Limb (tissue), 2 donors: ENCODE results near the gene KRTAP10-6.
"Not testable (repeated sequence)": the region's sequence is repeated elsewhere in the genome, so short reads cannot be mapped to it uniquely, and the experiment has no call there.

Experiments
- DNase-seq, 2 donors: peaks; one replicate each; pipeline ENCODE4 v3.0.0-alpha.2; 2016; ENCODE audit errors: extremely low spot score in 2 of 2

The KRTAP10-6 gene

DNA sequence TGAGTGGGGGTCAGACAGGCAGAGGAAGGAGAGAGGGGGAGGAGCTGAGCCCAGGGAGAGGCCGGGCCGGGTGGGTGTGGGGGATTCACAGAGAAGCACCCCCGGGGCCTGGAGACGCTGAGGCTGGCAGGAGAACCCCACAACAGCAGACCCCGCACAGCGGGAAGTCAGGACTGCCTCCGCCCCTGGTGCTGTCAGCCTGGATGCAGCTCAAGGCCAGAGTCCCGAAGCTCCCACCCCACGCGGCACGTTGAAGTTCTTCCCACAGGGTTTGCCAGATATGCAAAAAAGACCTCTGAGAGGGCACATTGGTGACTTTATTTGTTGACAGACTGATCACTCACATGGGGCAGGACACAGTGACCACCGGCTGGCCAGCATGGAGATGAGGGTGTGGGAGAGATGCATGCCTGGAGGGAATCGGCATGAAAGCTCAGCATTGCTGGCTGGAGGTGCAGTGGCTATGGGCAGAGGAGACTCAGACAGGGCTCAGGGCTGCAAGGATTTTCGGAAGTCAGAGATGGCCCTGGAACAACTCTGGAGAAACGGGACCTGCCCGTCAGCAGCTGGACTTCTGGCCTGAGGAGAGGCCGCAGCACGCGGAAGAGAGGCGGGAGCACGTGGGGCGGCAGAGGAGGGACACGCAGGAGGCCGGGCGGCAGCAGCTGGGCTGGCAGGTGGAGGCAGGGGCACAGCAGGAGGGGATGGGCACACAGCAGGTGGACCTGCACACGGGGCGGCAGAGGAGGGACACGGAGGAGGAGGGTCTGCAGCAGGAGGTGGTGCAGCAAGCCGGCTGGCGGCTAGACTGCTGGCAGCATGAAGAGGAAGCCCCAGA lies 34.6 kb downstream of the KRTAP10-6 start:
- no peak for DNase-seq

- DNase-seq = no peak
These were observed 35.4 kb downstream of the KRTAP10-6 start for GRCh38 chr21:44556879-44557278.

DNA sequence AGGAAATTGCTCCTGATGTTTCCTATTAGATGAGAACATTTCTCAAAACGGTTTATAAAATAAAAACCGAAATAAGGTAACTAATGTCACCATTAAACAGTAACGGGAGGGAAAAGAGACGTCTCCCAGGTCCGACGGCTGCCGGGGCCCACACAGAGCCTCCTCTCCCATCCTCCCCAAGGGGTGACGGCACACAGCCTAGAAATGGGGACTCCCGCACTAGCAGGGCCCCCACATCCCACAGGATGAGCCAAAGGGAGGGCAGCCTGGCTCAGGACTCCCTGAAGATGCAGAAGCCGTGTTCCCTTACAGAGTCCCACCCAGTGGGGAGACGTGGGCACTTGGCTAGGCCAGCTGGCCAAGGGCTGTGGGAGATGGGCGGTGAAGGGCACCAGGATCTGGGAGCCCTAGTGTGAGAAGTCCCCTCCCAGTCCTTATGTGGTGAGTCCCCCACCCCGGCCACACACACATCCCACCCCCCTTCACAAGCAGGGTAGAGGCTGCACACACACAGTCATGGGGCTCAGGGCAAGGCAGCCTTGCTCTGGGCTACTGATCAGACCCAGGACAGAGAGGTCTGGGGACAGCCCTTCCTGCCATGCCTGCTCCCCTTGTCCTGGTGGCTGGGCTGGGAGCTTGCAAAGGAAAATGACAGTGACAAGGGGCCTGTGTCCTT lies 37.0 kb downstream of the KRTAP10-6 start:
- no peak for DNase-seq

DNA sequence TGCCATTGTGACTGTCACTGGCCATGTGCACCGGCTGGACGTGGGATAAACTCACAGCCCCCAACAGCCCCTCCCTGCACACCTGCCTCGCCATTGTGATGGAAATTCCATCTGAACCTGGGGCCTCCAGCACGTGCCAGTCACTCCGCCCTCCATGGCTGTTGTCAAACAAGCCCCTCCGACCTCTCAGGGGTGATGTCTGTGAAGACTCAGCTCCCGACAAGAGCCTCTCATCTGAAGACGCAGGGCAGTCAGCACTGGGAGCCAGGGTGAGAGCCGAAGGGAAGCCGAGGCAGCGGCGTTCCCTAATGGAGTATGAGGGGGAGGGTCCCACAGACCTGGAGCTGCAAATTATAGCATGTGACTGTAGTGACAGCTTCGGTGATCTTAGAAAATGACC lies 39.6 kb downstream of the KRTAP10-6 start:
- DNase-seq = no peak

- no peak for DNase-seq
These were observed 40.2 kb downstream of the KRTAP10-6 start for GRCh38 chr21:44552136-44552535.

GRCh38 chr21:44551340-44551961 lies 40.9 kb downstream of the KRTAP10-6 start, which contains the start of gene KRTAP10-2:
Gene KRTAP10-2 (minus strand): TSS chr21:44551505. CDS start chr21:44551458, 47 bp downstream.
- no peak for DNase-seq

- DNase-seq = no peak
These were observed 41.5 kb downstream of the KRTAP10-6 start for GRCh38 chr21:44550807-44551206.

DNA sequence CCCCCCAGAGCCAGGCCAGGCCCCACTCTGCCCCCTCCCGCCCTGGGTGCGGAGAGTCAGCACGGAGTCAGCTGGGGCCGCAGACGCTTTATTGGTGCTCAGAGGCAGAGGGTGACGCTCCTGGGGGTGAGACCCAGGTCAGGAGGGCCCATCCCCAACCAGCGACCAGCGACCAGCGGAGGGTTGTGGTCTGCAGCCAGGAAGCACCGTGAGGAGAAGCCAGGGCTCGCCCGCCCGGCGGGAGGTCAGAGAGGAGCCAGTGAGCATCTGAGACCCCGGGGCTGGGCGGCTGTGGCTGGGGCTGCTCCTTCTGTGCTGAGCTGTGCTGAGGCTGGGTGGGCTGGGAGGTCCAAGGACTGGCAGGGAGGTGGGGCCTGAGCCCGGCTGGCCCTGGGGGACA lies 42.0 kb downstream of the KRTAP10-6 start:
- DNase-seq = not testable (repeated sequence)

DNA sequence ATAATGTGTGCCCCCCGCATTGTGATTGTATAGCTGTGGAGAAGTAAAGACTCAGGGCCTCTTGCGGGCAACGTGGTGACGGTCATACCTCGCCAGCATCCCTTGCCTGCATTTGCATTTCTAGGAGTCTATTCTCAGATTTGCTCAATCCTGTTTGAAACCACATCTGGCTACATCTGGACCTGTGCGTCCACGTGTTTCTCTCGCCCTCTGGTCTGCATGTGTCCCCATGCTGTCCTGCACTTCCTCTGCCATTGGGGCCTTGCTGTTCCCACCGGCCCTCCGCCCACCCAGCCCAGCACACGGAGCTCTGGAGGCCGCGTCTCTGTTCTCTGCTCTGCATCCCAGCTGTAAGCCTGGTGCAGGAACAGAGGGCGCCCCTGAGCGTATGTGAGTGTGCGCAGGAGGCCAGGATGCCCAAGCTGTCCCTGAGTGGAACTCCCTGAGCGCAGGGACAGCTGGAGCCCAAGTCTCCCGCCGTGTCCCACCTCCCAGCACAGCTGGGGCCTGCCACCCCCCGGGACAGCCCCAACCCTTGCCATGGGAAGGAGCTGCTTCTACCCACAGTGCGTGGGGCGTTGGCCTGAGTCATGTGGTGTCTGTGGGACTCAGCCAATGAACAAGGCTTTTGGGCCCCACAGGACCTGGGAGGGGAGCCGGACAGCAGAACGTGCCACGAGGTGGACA lies 42.6 kb downstream of the KRTAP10-6 start:
- DNase-seq = no peak

GRCh38 chr21:44548922-44549321 lies 43.4 kb downstream of the KRTAP10-6 start:
- no peak for DNase-seq

GRCh38 chr21:44548381-44548780 lies 43.9 kb downstream of the KRTAP10-6 start:
- DNase-seq = no peak

DNA sequence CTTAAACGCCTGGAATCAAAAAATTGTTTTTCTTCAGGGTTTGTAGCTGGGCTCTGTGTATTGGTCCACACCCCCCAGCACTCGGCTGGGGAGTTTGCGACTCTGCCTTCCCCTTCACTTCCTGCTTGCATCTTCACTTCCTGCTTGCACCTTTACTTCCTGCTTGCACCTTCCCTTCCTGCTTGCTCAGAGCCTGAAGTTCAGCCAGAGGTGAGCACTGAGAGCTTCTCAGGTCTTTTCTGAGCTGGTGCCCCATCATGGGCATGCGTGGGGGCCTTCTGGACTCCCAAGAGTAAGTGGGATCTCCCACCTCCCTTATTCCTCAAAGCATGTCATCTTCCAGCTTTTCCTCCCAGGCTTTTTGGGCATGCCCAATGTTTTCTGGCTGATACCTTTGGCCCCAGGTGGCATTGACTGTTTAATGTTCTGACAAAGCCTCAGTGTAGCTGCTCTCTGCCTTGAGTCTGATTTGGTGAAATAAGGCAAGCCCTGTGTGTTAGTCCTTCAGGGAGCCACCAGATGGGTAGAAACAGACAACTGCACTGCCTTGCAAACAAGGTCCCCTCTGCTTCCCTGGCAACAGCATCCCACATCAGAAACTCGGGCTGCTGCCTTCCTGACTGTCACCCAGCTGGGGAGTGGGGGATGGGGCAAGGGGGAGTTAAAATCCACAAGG lies 44.5 kb downstream of the KRTAP10-6 start:
- DNase-seq = no peak

- DNase-seq = no peak
These were observed 47.7 kb downstream of the KRTAP10-6 start for GRCh38 chr21:44544566-44544965.

DNA sequence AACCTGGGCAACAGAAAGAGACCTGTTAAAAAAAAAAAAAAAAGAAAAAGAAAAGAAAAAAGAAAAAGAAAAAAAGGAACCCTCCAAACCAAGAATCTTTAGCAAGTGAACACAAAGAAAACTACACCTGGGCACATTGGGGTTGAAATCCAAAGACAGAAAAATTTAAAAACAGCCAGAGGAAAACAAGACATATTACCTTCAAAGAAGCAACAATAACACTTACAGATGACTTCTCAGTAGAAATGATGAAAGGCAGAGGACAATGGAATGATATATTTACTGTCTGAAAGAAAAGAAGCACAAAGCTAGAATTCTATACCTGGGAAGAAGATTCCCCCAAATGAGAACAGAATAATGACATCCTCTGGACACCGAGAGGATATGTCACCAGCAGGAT lies 49.6 kb downstream of the KRTAP10-6 start:
- no peak for DNase-seq
